ENCODE results near the gene ZNF606.
A peak's percentile ranks its signal among the peaks of the same experiment; 100 is the strongest.

ZNF606 gene

DNA sequence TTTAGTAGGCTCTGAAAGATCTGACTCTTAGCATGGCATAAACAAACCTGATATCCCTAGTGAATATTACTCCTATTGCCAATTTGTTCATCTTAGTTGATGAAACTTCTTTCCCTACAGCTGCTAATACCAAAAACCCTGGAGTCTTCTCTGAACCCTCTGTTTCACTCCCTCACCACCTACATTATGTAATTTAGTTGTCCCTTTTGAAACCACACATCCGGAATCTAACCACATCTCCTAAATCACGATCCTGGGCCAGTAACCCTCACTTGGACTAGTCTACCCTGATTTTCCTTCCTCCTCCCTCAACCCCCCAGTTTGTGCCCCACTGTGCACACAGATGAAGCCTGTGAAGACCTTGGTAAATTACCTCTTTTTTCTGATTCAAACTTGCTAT, 56.3 kb downstream of the ZNF606 start:
- Histone ChIP-seq H3K27ac (replicated peaks) (no peak overlapping the region), H3K27me3 (ENCODE audit: insufficient read depth, poor library complexity, severe bottlenecking) (no peaks in the 10 kb centered on the region), H3K4me3 (replicated peaks; ENCODE audit: insufficient read depth, low read length) (peak overlapping the region; percentile 96)
- TF ChIP-seq SPI1 (IDR thresholded peaks at IDR 0.05; ENCODE audit: borderline replicate concordance, low read depth) (no peak), GABPA (IDR thresholded peaks at IDR 0.05; ENCODE audit: low read depth) (0 out of 2 replicates have a peak, but pooled peaks have one; percentile 8), POLR2AphosphoS5 (IDR thresholded peaks at IDR 0.05; ENCODE audit: low read depth) (peak; percentile 58; the same call in 1 of the 2 replicates)
- TF ChIP-seq, protein P1, sequence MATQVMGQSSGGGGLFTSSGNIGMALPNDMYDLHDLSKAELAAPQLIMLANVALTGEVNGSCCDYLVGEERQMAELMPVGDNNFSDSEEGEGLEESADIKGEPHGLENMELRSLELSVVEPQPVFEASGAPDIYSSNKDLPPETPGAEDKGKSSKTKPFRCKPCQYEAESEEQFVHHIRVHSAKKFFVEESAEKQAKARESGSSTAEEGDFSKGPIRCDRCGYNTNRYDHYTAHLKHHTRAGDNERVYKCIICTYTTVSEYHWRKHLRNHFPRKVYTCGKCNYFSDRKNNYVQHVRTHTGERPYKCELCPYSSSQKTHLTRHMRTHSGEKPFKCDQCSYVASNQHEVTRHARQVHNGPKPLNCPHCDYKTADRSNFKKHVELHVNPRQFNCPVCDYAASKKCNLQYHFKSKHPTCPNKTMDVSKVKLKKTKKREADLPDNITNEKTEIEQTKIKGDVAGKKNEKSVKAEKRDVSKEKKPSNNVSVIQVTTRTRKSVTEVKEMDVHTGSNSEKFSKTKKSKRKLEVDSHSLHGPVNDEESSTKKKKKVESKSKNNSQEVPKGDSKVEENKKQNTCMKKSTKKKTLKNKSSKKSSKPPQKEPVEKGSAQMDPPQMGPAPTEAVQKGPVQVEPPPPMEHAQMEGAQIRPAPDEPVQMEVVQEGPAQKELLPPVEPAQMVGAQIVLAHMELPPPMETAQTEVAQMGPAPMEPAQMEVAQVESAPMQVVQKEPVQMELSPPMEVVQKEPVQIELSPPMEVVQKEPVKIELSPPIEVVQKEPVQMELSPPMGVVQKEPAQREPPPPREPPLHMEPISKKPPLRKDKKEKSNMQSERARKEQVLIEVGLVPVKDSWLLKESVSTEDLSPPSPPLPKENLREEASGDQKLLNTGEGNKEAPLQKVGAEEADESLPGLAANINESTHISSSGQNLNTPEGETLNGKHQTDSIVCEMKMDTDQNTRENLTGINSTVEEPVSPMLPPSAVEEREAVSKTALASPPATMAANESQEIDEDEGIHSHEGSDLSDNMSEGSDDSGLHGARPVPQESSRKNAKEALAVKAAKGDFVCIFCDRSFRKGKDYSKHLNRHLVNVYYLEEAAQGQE (IDR thresholded peaks at IDR 0.05; ENCODE audit: insufficient replicate concordance, low read depth): no peak
- TF ChIP-seq, protein P2, sequence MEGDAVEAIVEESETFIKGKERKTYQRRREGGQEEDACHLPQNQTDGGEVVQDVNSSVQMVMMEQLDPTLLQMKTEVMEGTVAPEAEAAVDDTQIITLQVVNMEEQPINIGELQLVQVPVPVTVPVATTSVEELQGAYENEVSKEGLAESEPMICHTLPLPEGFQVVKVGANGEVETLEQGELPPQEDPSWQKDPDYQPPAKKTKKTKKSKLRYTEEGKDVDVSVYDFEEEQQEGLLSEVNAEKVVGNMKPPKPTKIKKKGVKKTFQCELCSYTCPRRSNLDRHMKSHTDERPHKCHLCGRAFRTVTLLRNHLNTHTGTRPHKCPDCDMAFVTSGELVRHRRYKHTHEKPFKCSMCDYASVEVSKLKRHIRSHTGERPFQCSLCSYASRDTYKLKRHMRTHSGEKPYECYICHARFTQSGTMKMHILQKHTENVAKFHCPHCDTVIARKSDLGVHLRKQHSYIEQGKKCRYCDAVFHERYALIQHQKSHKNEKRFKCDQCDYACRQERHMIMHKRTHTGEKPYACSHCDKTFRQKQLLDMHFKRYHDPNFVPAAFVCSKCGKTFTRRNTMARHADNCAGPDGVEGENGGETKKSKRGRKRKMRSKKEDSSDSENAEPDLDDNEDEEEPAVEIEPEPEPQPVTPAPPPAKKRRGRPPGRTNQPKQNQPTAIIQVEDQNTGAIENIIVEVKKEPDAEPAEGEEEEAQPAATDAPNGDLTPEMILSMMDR (IDR thresholded peaks at IDR 0.05; ENCODE audit: insufficient read depth, low read length): no peak
- DNase-seq (ENCODE audit: low read depth in 1 of 2, low spot score in 1 of 2): peak; percentile 43 to 50

- no peak for DNase-seq (ENCODE audit: low read depth in 1 of 2, low spot score in 1 of 2)
- Histone ChIP-seq H3K27ac (replicated peaks) (no peak overlapping the region), H3K27me3 (ENCODE audit: insufficient read depth, poor library complexity, severe bottlenecking) (no peaks in the 10 kb centered on the region), H3K4me3 (replicated peaks; ENCODE audit: insufficient read depth, low read length) (no peak overlapping the region)
- TF ChIP-seq SPI1 (IDR thresholded peaks at IDR 0.05; ENCODE audit: borderline replicate concordance, low read depth): no peak
- no peak for TF ChIP-seq GABPA (IDR thresholded peaks at IDR 0.05; ENCODE audit: low read depth)
- TF ChIP-seq, protein P2 (IDR thresholded peaks at IDR 0.05; ENCODE audit: insufficient read depth, low read length): no peak
- TF ChIP-seq, protein P1 (IDR thresholded peaks at IDR 0.05; ENCODE audit: insufficient replicate concordance, low read depth): no peak
- TF ChIP-seq POLR2AphosphoS5 (IDR thresholded peaks at IDR 0.05; ENCODE audit: low read depth): no peak
Observed at GRCh38 chr19:57941593-57941992, 61.0 kb downstream of the ZNF606 start.

GRCh38 chr19:57935731-57936130, 66.9 kb downstream of the ZNF606 start:
- Histone ChIP-seq H3K27ac (replicated peaks) (no peak overlapping the region), H3K4me3 (replicated peaks; ENCODE audit: insufficient read depth, low read length) (no peak overlapping the region), H3K27me3 (ENCODE audit: insufficient read depth, poor library complexity, severe bottlenecking) (no peaks in the 10 kb centered on the region)
- DNase-seq (ENCODE audit: low read depth in 1 of 2, low spot score in 1 of 2): no peak
- TF ChIP-seq, protein P2 (IDR thresholded peaks at IDR 0.05; ENCODE audit: insufficient read depth, low read length): no peak
- TF ChIP-seq, protein P1 (IDR thresholded peaks at IDR 0.05; ENCODE audit: insufficient replicate concordance, low read depth): no peak
- TF ChIP-seq SPI1 (IDR thresholded peaks at IDR 0.05; ENCODE audit: borderline replicate concordance, low read depth): no peak
- no peak for TF ChIP-seq POLR2AphosphoS5 (IDR thresholded peaks at IDR 0.05; ENCODE audit: low read depth)
- TF ChIP-seq GABPA (IDR thresholded peaks at IDR 0.05; ENCODE audit: low read depth): no peak
